ENCODE data around the gene GRXCR2.
"Not testable (repeated sequence)": the region's sequence is repeated elsewhere in the genome, so short reads cannot be mapped to it uniquely, and the experiment has no call there.

GRXCR2 gene

DNA sequence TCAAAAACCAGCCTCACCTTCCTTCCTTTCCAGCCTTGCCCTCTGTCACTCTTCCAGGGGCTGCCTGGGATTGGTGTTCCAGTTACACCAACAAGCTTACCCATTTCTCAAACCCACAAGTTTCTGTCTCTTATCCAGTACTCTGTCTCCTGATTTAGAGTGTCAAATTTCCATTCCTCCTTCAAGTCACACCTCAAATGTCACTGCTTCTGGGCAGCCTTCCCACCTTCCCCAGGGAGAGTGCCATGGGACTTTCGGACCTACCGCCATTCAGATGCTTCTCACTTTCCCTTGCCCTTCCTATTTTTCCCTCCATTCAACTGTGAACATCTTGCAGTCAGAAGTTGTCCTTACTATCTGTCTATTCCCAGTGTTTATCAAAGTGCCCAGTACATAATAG lies 2.0 kb upstream of the GRXCR2 start:
- no peak for DNase-seq

DNA sequence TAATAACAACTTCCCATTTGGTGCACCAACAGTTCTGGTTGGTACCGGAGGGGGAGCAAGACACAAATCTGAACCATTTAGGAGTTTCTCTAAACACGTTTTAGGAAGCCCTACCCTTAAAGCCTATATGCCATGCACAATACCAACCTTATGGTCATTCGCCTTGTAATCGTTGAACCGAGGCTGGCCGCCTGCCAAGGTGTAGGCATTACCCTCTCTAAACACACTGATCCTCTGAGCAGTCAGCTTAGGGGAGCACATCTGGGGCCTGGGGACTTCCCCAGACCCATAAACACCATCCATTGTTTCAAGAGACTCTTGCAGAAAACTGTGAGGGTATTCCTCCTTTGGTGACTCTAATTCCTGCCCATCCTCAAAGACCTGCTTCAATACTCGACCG lies 328 bp downstream of the GRXCR2 start:
- DNase-seq, result no peak

DNA sequence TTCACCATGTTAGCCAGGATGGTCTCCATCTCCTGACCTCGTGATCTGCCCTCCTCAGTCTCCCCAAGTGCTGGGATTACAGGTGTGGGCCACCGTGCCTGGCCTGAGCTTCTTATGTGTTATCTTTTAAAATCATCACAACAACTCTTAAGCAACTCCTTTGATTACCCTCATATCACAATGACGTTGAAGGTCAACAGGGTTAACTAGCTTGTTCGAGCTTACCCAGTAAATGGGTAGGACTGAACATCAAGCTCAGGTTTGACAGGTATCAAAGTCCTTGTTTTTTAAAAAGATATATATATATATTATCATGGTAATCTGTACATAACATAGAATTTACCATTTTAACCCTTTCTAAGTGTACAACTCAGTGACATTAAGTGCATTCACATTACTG lies 3.1 kb downstream of the GRXCR2 start:
- DNase-seq, result no peak

DNA sequence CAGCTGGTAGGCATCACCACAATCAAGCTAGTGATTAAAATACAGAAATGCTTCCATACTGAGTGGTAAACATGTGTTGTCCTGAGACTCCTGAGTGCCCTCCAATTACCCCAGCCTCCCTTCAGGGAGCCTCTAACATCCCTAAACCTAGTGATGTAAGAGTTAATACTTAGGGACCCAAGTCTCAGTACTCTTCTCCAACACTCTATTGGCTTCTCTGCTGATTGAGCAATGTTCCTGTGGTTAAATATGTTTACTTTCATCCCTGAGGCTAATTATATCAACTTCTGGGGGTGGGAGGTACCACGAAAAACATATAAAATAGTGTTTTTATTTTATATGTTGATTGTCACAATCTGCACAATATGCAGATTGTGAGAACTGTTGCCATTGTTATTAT lies 5.0 kb downstream of the GRXCR2 start:
- no peak for DNase-seq

DNA sequence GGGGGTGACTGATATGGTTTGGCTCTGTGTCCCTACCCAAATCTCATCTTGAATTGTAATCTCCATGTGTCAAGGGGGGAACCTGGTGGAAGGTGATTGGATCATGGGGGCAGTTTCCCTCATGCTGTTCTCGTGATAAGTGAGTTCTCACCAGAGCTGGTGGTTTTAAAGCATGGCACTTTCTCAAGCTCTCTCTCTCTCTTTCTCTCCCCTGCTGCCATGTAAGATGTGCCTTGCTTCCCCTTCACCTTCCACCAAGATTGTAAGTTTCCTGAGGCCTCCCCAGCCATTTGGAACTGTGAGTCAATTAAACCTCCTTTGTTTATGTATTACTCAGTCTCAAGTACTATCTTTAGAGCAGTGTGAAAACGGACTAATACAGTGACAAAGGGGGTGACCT lies 8.4 kb downstream of the GRXCR2 start:
- DNase-seq, result not testable (repeated sequence)

DNA sequence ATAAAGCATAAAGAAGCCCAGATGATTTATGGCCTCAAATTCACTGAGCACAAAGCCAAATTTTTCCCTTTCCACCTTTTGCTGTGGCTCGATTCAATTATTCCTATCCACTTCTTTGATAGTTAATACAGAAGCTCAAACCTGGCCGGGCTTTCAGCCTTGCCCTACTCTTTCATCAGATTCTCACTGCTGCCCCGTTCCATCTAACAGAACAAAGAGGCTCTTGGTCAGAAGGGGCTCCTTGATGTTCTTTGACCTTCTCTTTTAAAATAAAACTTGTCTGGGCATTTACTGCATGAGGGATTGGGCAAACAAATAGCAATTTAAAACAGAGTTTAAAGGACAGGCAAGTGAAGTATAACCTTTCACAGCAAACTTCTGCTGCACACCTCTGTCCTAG lies 9.8 kb downstream of the GRXCR2 start:
- DNase-seq, result no peak

DNA sequence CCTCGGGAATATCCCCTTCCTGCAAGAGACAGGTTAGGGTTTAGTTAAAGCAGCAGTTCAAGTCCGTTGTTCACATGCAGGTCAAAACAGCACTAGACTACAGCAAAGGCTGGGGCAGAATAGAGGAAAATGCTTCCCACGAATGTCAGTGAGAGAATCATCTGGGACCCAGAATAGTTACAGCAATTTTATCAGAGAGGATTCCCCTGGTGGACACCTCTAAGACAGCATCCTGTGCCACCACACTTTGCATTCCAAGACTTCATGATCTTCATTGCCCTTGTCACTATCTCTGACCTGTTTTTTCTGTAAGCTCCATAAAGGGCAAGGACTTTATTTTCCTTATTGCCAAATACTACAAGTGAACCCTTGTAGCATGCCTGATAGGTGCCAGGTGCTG lies 12.9 kb downstream of the GRXCR2 start:
- DNase-seq, result no peak

DNA sequence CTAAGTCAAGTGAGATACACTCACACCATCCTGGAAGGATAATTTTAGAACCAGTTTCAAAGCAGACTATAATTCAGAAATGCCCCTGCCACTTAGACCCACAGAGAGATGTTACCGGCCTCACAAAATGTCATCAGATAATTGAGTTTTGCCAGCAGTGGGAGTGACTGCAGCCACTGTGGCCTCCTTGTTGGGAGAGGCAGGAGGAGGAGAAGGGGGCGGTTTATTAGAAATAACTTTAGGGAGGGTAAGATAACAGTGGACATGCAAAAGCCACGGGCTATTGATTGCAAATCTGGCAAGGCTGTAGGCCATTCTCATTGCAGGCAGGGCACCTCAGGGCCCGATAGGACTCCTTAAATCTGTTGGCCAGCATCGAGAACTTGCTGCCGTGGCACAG lies 13.4 kb downstream of the GRXCR2 start:
- DNase-seq, result no peak

DNA sequence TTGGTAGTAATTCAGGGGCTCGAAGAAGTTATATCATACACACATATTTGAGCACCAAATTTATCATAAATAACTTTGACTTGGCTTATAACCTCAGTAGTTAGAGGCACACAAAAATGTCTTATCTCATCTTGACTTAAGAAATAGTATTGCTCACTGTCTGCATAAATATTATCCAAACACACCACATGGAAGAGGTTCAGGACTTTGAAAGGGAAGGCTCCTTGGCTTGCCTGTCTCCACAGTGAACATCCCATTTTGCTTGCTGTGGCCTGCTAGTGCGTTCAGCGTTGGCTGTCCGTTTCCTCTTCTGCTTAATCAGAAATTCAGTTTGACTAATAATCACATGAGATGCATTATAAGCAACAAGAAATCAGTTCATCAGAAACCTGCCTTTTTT lies 13.9 kb downstream of the GRXCR2 start:
- no peak for DNase-seq

DNA sequence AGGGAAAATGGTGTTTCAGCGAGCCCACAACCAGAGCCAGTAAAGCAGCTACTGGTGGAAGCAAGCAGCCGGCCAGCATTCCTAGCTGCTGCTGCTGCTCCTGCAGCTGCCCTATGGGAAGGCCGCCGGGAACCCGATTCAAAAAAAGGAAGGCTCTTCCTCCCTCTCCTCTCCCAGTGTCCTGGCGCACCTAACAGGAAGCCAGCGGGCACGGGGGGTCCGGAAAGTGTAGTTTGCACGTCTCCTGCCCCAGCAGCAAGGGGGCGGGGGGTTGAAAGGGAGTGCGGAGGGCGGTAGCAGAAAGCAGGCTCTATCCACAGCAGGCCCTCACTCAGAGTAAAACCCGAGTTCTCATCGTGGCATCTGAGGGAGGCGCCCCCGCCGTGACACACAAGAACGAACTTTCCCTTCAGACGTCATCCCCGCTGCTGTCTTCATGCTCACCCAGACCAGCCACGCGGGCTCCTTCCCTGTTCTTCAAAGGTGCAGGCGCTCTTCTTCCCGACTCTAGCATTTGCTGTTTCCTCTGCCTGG lies 16.5 kb downstream of the GRXCR2 start:
- no peak for DNase-seq

DNA sequence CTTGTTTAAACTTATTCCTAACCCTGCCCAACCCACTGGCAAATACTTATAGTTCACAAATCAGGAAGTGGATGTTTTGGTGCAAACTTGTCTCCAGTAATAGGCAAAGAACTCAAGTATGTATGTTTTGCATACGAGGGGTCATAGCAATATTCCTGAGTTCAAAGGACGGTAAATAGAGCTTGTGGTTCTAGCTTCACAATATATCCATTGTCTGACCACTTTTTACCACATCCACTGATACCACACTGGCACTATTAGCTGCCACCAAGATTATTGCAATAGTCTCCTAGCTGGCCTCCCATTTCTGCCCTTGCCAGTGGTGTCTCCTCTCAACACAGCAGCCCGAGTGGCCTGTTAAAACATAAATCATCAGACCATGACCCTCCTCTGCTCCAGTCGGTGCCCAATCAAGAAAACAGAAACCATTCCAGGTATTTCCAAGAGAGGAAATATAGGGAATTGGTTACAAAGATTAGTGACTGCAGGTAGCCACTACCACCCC lies 17.0 kb downstream of the GRXCR2 start:
- DNase-seq, result no peak

DNA sequence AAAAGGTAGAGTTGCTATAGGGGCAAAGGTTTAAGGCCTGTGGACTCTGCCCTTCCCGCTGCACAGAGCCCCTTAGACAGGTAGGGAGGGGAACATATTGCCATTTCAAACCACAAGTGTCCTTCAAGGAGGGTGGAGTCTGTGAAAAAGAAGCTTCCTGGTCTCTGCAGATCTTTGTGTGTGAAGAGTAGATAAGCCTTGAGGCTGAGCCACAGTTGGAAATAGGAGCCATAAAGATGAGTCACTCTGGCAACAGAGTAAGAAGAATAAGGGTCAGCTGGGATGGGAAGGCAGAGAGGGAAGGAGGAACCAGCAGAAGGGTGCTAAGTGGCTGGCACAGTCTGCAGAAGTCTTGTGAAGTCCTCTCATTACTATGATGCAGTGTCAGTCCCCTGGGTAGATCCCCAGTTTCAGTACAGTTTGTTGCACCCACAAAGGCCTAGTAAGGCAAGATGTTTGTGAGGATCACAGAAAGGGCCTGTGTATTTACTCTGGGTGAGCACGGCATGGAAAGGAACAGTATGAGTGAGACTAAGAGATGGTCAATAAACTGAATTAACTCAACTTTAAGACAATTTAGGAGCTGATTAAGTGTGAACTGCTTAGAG lies 18.1 kb downstream of the GRXCR2 start:
- no peak for DNase-seq

DNA sequence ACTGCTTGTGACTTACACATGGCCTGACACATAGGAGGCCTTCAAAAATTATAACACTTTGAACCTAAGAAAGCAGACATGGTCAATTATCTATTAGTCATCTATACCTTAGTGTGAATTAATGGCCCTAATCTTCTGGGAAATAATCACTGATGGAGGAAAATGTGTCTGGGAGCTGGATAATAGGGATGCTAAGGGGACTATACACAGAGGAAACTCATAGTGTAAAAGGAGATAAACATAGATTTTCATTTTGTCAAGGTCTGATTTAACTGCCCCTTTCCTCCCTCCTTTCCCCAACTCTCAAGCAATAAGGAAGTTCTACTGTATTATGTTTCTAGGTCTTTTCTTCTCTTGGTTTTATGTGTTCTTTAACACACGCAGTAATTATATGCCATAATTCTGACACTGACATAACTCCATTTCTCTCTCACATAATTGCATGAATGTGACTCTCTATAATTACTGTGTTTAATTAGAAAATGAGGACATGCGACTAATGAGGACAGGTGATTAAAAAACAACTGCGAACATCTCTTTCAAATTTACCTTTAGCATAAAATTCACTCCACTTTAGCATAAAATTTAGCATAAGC lies 18.9 kb downstream of the GRXCR2 start:
- DNase-seq, result no peak

DNA sequence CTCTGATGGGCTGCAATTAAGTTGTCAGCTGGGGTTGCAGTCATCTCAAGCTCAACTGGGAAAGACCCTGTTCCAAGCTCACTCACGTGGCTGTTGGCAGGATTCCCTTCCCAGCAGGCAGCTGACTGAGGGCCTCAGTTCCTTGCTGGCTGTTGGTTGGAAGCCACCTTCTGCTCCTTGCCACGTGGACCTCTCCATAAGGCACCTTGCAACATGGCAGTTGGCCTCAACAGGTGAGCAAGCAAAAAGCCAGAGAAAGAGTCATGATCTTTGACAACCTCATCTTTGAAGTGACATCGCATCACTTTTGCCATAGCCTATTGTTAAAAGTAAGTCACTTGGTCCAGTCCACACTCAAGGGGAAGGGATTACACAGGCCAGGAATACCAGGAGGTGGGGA lies 19.8 kb downstream of the GRXCR2 start:
- no peak for DNase-seq

DNA sequence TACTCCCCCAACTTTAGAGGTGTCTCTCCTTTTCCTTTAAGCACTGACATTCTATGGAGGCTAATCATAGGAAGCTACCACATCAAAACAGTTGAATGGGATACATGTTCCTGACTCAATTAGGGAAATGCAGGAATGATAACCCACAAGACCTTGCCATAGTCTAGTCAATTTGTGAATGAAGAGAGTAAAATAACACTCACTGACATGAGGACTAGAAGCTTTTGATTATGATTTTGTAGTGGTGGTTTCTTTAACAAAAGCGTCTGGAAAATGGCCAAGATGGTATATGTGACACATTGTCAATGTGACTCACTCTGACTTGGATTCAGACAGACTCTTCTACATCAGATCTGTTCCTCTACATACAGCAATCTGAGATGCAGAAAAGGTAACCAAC lies 24.0 kb downstream of the GRXCR2 start:
- no peak for DNase-seq

DNA sequence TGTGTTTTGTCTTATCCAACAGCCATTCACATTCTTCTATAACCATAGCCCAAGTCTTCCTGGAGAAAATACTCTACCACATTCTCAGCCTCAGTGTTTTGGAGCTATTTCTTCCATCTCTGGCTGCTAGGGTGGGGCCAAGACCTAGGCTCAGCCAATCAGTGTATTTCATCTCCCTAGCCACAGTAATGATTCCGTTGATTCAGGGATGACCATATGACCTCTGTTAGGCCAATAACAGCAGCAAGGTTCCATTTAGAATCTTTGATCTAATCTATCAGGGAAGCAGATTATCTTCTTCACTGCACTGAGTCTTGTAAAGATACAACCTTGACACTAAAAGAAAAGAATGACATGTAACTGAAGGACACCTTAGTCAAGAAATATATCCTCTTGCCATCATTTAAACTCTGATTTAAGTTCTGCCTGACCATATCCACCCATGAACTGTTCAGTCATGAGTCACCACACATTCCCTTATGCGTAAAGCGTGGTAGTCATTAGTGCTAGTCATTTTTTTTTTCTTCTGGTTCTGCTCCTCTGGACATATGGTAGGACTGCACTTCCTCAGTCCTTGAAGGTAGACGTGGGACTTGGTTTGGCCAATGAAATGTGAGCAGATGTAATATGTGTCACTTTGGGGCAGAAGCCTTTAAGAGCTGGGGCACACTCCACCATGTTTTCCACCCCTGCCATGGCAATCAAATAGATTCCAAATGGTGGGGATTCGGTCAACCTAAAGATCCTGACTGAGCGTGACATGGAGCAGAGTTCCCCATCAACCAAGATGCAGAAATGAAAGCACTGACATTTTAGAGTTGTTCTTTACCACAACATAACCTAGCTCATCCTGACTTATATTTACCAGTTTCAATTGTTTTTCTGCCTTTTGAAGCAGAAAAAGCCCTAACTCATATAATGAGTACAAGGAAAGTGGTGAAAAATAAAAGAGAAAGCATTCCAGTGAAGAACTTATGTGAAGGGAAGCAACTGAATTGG lies 25.0 kb downstream of the GRXCR2 start:
- no peak for DNase-seq

DNA sequence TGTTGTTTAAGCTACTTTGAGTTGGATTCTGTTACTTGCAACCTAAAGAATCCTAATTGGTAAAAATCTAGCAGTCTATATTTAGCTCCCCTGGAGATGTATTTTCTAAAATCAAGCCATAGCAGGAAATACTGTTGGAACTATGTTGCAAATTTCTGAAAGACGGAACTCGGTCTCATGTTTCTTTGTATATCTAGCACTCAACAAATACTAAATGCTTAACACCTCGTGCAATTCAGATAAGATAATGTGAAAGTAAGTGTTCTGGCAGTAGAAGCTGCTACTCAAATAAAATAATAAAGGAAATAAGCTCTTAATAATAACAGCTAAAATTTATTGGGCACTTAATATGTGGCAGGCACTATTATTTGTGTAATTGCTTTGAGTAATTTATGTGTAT lies 26.7 kb downstream of the GRXCR2 start:
- no peak for DNase-seq

DNA sequence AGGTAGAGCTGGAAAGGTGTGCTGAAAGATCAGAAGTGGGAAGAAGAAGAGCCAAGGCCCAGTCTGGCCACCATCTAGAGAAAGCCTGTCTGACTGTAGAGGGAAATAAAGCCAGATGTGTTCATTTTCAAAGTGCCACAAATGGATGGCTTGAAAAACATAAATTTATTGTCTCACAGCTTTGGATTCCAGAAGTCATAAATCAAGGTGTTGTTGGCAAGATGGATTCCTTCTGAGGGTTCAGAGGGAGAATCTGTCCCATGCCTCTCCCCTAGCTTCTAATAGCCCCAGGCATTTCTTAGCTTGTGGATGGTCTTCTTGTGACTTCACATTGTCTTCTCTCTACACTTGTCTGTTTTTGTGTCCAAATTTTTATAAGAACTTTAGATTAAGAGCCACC lies 31.5 kb downstream of the GRXCR2 start:
- no peak for DNase-seq

DNA sequence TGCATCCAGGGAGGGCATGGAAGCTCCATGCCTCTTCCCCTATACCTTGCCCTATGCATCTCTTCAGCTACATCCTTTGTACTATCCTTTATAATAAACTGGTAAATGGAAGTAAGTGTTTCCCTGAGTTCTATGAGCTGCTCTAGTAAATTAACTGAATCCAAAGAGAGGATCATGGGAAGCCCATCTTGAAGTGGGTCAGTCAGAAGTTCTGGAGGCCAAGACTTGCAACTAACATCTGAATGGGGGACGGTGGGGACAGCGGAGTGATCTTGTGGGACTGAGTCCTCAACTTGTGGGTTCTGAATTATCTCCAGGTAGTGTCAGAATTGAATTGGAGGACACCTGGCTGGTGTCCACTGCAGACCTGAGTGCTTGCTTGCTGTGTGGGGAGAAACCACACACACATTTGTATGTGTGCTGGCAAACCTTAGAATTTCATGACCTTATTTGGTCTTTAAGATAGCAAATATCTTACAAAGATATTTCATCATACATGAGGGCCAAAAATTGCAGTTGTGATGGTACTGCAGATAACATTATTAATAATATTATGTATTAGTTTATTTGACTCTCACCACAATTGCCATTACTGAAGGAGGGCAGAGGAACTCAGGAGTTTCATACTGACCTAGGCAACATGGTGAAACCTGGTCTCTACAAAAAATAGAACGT lies 32.2 kb downstream of the GRXCR2 start:
- no peak for DNase-seq

DNA sequence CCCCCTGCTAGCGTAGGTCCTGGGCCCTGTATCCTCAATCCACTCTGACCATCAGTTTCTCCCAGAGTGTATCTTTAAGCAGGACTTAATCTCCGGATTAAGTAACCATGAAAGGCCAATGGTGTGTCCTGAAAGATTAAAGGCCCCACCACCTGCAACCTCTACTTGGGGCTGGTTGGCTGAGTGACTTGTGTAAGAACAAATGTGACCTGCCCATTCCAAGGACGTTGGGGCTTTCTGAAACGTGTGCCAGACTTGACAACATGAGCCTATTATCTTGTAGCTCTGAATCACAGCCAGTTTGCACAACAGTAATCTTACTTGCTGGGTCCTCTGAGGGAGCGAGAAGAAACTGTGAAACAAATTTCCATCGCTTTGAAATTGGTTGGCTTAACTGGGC lies 34.5 kb downstream of the GRXCR2 start:
- no peak for DNase-seq

DNA sequence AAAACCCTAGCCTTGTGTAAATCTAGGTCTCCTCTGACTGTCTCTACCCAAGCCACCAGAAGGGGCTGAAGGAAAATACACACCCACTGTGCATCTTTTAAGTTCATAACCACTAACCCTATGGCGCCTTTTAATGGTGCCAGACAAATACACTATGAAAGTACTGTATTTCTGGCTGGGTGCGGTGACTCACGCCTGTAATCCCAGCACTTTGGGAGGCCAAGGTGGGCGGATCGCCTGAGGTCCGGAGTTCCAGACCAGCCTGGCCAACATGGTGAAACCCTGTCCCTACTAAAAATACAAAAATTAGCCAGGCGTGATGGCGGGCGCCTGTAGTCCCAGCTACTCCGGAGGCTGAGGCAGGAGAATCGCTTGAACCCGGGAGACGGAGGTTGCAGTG lies 36.6 kb downstream of the GRXCR2 start:
- not testable (repeated sequence) for DNase-seq

DNA sequence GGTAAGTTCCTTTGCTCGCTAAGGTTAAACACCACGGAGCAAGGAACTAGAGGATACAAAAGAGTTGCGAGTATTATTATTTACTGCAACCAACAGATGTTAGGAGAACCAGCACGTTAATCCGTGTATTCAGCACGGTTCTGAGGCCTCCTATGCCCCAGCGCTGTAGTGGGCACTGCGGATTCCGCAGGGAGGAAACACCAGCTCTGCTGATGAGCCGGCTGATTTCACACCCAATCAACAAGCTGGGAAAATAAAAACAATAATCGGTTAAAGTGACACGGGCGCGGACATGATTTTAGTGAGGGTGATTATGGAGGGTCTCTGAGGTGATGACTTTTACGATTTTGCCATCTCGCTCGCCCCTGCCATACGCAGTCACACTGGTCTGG lies 37.0 kb downstream of the GRXCR2 start:
- DNase-seq, result no peak
